Activated CD4-positive, alpha-beta T cell treated with anti-CD3 and anti-CD28 coated beads for 36 hours (primary cell): Measurements from ENCODE around the gene CACNA2D1. TPM values are rescaled to one million over a fixed set of nuclear protein-coding genes. Genes with fewer than 3 reads are reported as not detected.
"Not testable (repeated sequence)": the region's sequence is repeated elsewhere in the genome, so short reads cannot be mapped to it uniquely, and the experiment has no call there.

Experiments
- ATAC-seq: fragments of 200-7000 bp; cut with Tn5 transposase; one replicate; pipeline ENCODE4 v1.10.0; 2021; ENCODE audit warnings: mild to moderate bottlenecking, moderate library complexity
- CTCF ChIA-PET: fragments of 350-600 bp; sonication (Branson Sonifier 250); formaldehyde crosslinking; loops from one replicate; lab custom pipeline; 2021; ENCODE audit warnings: antibody characterized with exemption; lab: Charles Lee
- POLR2A ChIA-PET: fragments of 350-600 bp; sonication (Branson Sonifier 250); formaldehyde crosslinking; loops from one replicate; lab custom pipeline; 2021; ENCODE audit warnings: antibody characterized with exemption, inconsistent platforms; lab: Charles Lee
- DNase-seq: peaks from one replicate; pipeline ENCODE4 v3.0.0-alpha.2; 2020
- H3K27ac Mint-ChIP-seq: one replicate; pipeline ENCODE4 v1.8.0; 2021; ENCODE audit warnings: mixed read lengths
- H3K27me3 Mint-ChIP-seq: one replicate; pipeline ENCODE4 v1.8.0; 2021; ENCODE audit warnings: mixed read lengths
- H3K36me3 Mint-ChIP-seq: one replicate; pipeline ENCODE4 v1.8.0; 2021; ENCODE audit warnings: low read depth, mixed read lengths
- H3K4me1 Mint-ChIP-seq: one replicate; pipeline ENCODE4 v1.8.0; 2021; ENCODE audit warnings: mixed read lengths
- H3K4me3 Mint-ChIP-seq: one replicate; pipeline ENCODE4 v1.8.0; 2021; ENCODE audit warnings: mild to moderate bottlenecking, moderate library complexity, mixed read lengths
- H3K9me3 Mint-ChIP-seq: one replicate; pipeline ENCODE4 v1.8.0; 2021; ENCODE audit warnings: low read depth, mixed read lengths
- intact Hi-C, 2 experiments: fragments of 100-400 bp; cut with DNase I in 1 of 2; cut with micrococcal nuclease in 1 of 2; formaldehyde crosslinking; loops; one replicate each; pipeline versions ENCODE4 v1.14.2 to v1.15.1; 2022 to 2024; cut with DNase I, micrococcal nuclease
- total RNA-seq, 2 experiments: library from RNA; stranded (reverse); gene quantifications; one replicate each; pipeline ENCODE4 v1.2.3, GENCODE V29; 2021

CACNA2D1 gene
- total RNA-seq, 2 experiments from 2014 or later: not detected

DNA sequence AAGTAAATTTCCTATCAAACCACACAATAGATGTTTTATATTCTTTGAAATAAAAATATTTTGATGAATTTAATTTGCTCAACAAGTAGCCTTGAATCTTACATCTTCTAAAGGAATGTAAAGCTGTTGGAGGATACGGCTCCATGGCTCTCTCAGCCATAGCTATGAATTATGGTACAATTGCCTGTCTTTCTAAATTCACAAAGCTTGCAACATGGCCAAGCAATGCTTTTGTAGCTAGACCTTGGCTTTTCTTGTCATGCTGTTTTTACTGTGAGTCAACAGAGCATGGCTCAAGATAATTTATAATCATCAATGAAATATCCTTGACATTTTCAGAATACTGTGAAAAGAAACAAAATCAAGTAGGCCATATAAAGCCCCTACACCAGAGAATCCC is 286.7 kb downstream of the CACNA2D1 start:
- H3K27ac Mint-ChIP-seq: no peak overlapping the region
- no peaks in the 10 kb centered on the region for H3K9me3 Mint-ChIP-seq
- ATAC-seq: no peak
- DNase-seq: no peak
- ChIA-PET CTCF (interaction anchor here (1.4 kb wide), 1 partner anchor 9 kb away, joined by 4 read pairs; no protein-coding TSS in a partner anchor), POLR2A (no interaction called here)
- no peaks in the 10 kb centered on the region for H3K4me1 Mint-ChIP-seq
- intact Hi-C loops: no loop called here
- no peak overlapping the region for H3K4me3 Mint-ChIP-seq
- no peaks in the 10 kb centered on the region for H3K27me3 Mint-ChIP-seq
- no peaks in the 10 kb centered on the region for H3K36me3 Mint-ChIP-seq

DNA sequence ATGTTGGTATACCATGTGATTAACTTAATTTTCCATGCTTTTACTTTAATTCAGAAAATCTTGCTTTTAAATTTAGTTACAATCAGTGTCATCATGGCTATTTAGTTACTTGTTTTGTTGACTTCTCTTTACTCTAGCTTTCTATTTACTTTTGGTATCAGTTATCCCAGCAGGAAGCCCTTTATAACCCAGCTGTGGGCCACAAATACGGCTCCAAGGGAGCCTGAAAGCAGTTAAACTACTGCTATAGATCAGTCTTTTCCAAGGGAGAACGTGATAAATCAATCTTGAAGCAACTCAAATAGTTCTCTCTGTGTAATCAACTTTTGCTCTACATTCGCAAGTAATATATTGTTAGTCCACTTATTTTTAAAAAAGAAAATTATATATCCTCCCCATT is 287.4 kb downstream of the CACNA2D1 start:
- Mint-ChIP-seq H3K4me1 (no peaks in the 10 kb centered on the region), H3K4me3 (no peak overlapping the region), H3K27me3 (no peaks in the 10 kb centered on the region), H3K27ac (no peak overlapping the region), H3K36me3 (no peaks in the 10 kb centered on the region), H3K9me3 (no peaks in the 10 kb centered on the region)
- intact Hi-C loops: no loop called here
- CTCF ChIA-PET: no interaction called here
- ATAC-seq (no peak), DNase-seq (no peak)
- POLR2A ChIA-PET: no interaction called here

DNA sequence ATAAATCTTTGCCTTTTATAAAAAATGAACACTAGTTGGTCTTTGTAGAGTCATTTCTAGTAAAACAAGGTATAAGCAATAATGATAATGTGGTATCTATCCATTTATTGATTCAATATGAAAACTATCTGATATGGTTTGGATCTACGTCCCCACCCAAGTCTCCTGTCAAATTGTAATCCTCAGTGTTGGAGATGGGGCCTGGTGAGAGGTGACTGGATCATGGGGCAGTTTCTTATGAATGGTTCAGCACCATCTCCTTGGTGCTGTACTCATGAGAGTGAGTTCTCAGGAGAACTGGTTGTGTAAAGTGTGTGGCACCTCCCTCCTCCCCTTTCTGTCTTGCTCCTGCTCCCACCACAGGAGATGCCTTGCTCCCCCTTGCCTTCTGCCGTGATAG is 288.8 kb downstream of the CACNA2D1 start:
- Mint-ChIP-seq H3K27ac (no peak overlapping the region), H3K4me1 (no peaks in the 10 kb centered on the region), H3K9me3 (no peaks in the 10 kb centered on the region), H3K4me3 (no peak overlapping the region), H3K27me3 (no peaks in the 10 kb centered on the region), H3K36me3 (no peaks in the 10 kb centered on the region)
- CTCF ChIA-PET: no interaction called here
- no peak for ATAC-seq
- no peak for DNase-seq
- intact Hi-C loops: no loop called here
- POLR2A ChIA-PET: no interaction called here

DNA sequence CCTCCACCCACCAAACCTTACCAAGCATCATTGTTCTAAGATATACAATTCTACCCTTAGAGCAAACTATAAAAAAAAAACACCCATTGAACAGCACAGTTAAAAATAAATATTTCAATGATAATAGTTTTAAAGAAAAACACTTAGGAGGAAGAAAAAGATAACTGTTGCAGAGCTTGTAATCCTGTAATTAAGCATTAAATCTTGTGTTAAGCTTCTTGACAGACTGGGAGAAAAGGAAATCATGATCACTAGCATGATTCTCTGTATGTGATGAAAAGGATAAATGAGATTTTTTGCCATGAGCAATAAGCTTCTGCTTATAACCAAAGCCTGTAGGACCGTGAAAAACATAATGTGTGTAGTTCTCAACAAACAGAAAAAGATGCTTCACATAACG is 289.8 kb downstream of the CACNA2D1 start:
- ATAC-seq: no peak
- intact Hi-C loops: no loop called here
- no peak for DNase-seq
- no peaks in the 10 kb centered on the region for H3K9me3 Mint-ChIP-seq
- H3K27me3 Mint-ChIP-seq: no peaks in the 10 kb centered on the region
- ChIA-PET POLR2A (no interaction called here), CTCF (no interaction called here)
- no peaks in the 10 kb centered on the region for H3K4me1 Mint-ChIP-seq
- no peak overlapping the region for H3K27ac Mint-ChIP-seq
- H3K36me3 Mint-ChIP-seq: no peaks in the 10 kb centered on the region
- H3K4me3 Mint-ChIP-seq: no peak overlapping the region

DNA sequence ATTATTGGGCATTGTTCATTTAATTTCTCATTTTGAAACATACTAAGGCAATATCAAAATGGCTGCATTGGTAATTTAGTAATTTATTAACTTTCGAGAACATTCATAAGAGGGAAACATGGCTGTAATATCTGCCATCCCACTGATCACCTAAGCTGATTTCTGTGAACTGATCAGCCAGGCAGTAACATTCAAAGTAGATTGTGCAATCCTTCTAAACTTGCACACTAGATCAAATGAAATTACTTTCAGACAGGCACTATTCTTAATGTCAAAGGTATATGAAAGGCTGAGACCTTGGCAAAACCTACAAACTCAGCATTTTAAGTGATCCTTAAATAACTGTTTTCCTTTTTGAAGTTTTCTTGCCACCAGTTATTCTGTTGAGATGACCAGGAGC is 290.7 kb downstream of the CACNA2D1 start:
- ATAC-seq (no peak), DNase-seq (no peak)
- Mint-ChIP-seq H3K27me3 (no peaks in the 10 kb centered on the region), H3K4me1 (no peaks in the 10 kb centered on the region), H3K27ac (no peak overlapping the region), H3K9me3 (no peaks in the 10 kb centered on the region), H3K4me3 (no peak overlapping the region), H3K36me3 (no peaks in the 10 kb centered on the region)
- POLR2A ChIA-PET: no interaction called here
- intact Hi-C loops: no loop called here
- CTCF ChIA-PET: no interaction called here

DNA sequence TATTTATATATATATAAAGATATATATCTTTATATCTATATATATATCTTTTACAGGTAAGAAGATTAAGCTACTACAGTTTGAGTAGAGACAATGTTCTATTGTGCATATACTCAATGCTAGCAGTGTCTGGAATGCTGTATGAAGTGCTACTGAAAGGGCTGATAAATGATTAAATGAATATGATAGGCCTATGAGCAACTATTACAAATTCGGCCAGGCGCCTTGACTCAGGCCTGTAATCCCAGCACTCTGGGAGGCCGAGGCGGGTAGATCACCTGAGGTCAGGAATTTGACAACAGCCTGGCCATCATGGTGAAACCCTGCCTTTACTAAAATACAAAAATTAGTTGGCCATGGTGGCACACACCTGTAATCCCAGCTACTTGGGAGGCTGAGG is 297.1 kb downstream of the CACNA2D1 start:
- Mint-ChIP-seq H3K4me3 (no peak overlapping the region), H3K27me3 (no peaks in the 10 kb centered on the region), H3K9me3 (no peaks in the 10 kb centered on the region), H3K36me3 (no peaks in the 10 kb centered on the region), H3K4me1 (no peaks in the 10 kb centered on the region), H3K27ac (no peak overlapping the region)
- DNase-seq: no peak
- ChIA-PET POLR2A (no interaction called here), CTCF (interaction anchor here (0.7 kb wide), 1 partner anchor 171 kb away, joined by 3 read pairs; no protein-coding TSS in a partner anchor)
- no peak for ATAC-seq
- intact Hi-C loops: no loop called here

DNA sequence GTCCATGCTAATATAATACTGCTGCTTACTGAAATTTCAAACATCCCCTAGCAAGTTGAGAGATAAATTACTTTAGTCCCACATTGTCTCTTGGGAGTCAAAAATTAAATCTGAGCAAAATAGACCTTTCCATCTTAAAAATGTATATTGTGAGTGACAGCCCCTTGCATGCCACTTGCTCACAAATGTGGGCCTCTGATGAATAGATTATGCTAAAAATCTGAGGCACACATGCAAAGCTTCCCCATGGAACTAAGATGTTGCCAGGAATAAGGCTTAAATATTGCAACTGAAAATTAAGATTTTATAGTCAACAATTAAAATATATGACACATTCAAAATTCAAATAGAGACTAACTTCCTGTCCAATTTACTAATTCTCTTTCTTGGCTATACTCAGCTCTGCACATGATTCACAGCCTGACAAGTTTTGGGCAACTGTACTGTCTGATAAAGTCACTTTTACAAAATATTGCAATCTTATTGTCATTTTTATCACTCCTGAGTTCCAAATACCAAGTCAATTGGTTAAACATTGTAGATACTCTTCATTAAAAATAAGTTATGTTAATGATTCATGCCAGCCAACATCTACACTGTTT is 301.2 kb downstream of the CACNA2D1 start:
- ATAC-seq (no peak), DNase-seq (no peak)
- Mint-ChIP-seq H3K36me3 (no peaks in the 10 kb centered on the region), H3K27ac (no peak overlapping the region), H3K4me3 (no peak overlapping the region), H3K4me1 (no peaks in the 10 kb centered on the region), H3K9me3 (no peaks in the 10 kb centered on the region), H3K27me3 (no peaks in the 10 kb centered on the region)
- intact Hi-C loops: no loop called here
- POLR2A ChIA-PET: no interaction called here
- CTCF ChIA-PET: no interaction called here

- H3K36me3 Mint-ChIP-seq: no peaks in the 10 kb centered on the region
- POLR2A ChIA-PET: no interaction called here
- DNase-seq (no peak), ATAC-seq (no peak)
- no peaks in the 10 kb centered on the region for H3K27me3 Mint-ChIP-seq
- CTCF ChIA-PET: no interaction called here
- H3K4me3 Mint-ChIP-seq: no peak overlapping the region
- H3K27ac Mint-ChIP-seq: no peak overlapping the region
- intact Hi-C loops: loop anchor here in 1 of 2 experiments (2.0 kb wide), 1 partner anchor 37 kb away; no protein-coding TSS in a partner anchor
- no peaks in the 10 kb centered on the region for H3K9me3 Mint-ChIP-seq
- no peaks in the 10 kb centered on the region for H3K4me1 Mint-ChIP-seq
Measured at GRCh38 chr7:82141427-82141826, 302.1 kb downstream of the CACNA2D1 start.

DNA sequence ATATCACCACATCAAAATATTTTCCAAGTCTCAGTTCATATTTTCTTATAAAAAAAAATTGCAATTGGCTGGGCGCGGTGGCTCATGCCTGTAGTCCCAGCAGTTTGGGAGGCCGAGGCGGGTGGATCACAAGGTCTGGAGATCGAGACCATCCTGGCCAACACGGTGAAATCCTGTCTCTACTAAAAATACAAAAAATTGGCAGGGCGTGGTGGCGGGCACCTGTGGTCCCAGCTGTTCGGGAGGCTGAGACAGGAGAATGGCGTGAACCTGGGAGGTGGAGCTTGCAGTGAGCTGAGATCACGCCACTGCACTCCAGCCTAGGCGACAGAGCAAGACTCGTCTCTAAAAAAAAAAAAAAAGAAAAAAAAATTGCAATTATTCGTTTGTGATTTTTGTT is 303.0 kb downstream of the CACNA2D1 start:
- H3K9me3 Mint-ChIP-seq, ATAC-seq, DNase-seq, H3K4me1 Mint-ChIP-seq, H3K4me3 Mint-ChIP-seq, POLR2A ChIA-PET, H3K27me3 Mint-ChIP-seq, H3K36me3 Mint-ChIP-seq, H3K27ac Mint-ChIP-seq: not testable (repeated sequence)
- CTCF ChIA-PET: interaction anchor here (0.7 kb wide), 1 partner anchor 99 kb away, joined by 4 read pairs; no protein-coding TSS in a partner anchor
- intact Hi-C loops: loop anchor here in 1 of 2 experiments (2.0 kb wide), 1 partner anchor 38 kb away; no protein-coding TSS in a partner anchor

DNA sequence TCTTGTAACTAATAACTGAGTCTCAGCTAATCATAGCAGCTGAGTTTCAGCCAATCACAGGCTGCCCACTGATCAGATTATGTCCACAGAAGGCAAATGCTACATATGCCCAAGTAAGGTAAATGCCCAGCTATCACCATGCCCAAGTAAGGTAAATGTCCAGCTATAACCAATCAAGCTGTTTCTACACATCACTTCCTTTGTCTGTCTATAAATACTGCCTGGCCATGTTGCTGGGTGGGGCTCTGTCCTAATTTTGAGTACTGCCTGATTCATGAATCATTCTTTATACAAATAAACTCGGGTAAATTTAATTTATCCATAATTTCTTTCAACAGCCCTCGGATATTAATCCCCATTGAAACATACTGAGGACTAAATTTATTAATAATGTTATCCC is 312.4 kb downstream of the CACNA2D1 start:
- intact Hi-C loops: no loop called here
- peaks cover 3% of the 10 kb centered on the region for H3K9me3 Mint-ChIP-seq
- ATAC-seq (no peak), DNase-seq (no peak)
- H3K4me3 Mint-ChIP-seq: no peak overlapping the region
- POLR2A ChIA-PET: no interaction called here
- H3K36me3 Mint-ChIP-seq: no peaks in the 10 kb centered on the region
- H3K27me3 Mint-ChIP-seq: no peaks in the 10 kb centered on the region
- H3K27ac Mint-ChIP-seq: no peak overlapping the region
- CTCF ChIA-PET: no interaction called here
- no peaks in the 10 kb centered on the region for H3K4me1 Mint-ChIP-seq

DNA sequence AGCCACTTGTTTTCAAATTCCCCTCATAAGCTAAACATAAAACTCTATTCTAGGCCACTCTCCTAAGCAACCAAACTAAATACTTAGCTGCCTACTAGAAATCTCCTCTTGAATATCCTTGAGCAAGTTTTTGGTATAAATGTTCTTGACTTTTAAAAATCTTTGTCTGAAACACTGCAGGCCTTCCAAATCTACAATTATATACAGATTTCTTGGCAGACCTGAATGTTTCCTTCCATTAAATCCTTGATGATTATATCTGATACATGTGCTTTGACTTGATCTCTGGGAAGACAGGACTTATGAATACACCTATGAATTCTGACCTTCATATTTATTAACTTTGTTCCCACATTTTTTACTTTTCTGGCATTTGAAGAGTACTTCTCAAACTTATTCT is 314.5 kb downstream of the CACNA2D1 start:
- ATAC-seq (no peak), DNase-seq (no peak)
- Mint-ChIP-seq H3K27me3 (no peaks in the 10 kb centered on the region), H3K27ac (no peak overlapping the region), H3K4me1 (no peaks in the 10 kb centered on the region), H3K4me3 (no peak overlapping the region), H3K36me3 (no peaks in the 10 kb centered on the region), H3K9me3 (peaks cover 1% of the 10 kb centered on the region)
- intact Hi-C loops: no loop called here
- CTCF ChIA-PET: no interaction called here
- POLR2A ChIA-PET: no interaction called here

- Mint-ChIP-seq H3K27ac (no peak overlapping the region), H3K9me3 (peaks cover 1% of the 10 kb centered on the region), H3K4me3 (no peak overlapping the region), H3K4me1 (no peaks in the 10 kb centered on the region), H3K36me3 (no peaks in the 10 kb centered on the region), H3K27me3 (no peaks in the 10 kb centered on the region)
- DNase-seq: no peak
- ATAC-seq: no peak
- intact Hi-C loops: no loop called here
- ChIA-PET CTCF (interaction anchor here (0.6 kb wide), 1 partner anchor 229 kb away, joined by 3 read pairs; no protein-coding TSS in a partner anchor), POLR2A (no interaction called here)
Measured at GRCh38 chr7:82128546-82128945, 315.0 kb downstream of the CACNA2D1 start.
